Neural progenitor cell (in vitro differentiated cells): ENCODE data around the gene RELN. TPM values are rescaled to one million over a fixed set of nuclear protein-coding genes. Genes with fewer than 3 reads are reported as not detected.

Source experiments
- DNase-seq: peaks from one replicate; pipeline ENCODE4 v3.0.0-alpha.2; 2016; ENCODE audit warnings: low spot score
- H2AFZ ChIP-seq: fragments of 200-600 bp; sonication (generic); replicated peaks from 2 replicates; pipeline ENCODE4 v1.6.1; 2016; ENCODE audit warnings: antibody characterized with exemption
- H3F3A ChIP-seq: fragments of 200-600 bp; sonication (generic); 2 replicates; pipeline ENCODE4 v1.6.1; 2016; ENCODE audit warnings: antibody characterized with exemption, low read depth
- H3K27ac ChIP-seq: fragments of 200-600 bp; sonication (generic); 2 replicates; pipeline ENCODE4 v1.5.1; 2016; ENCODE audit warnings: mild to moderate bottlenecking
- H3K27me3 ChIP-seq: fragments of 200-600 bp; sonication (generic); 2 replicates; pipeline ENCODE4 v1.6.1; 2016; ENCODE audit warnings: mild to moderate bottlenecking, moderate library complexity
- H3K36me3 ChIP-seq: fragments of 200-600 bp; sonication (generic); 2 replicates; pipeline ENCODE4 v1.5.1; 2016
- H3K4me1 ChIP-seq: fragments of 200-600 bp; sonication (generic); 2 replicates; pipeline ENCODE4 v1.6.1; 2016; ENCODE audit warnings: mixed run types
- H3K4me2 ChIP-seq: fragments of 200-600 bp; sonication (generic); 2 replicates; pipeline ENCODE4 v1.6.1; 2016
- H3K4me3 ChIP-seq: fragments of 200-600 bp; sonication (generic); 2 replicates; pipeline ENCODE4 v1.5.1; 2016
- H3K79me2 ChIP-seq: fragments of 200-600 bp; sonication (generic); 2 replicates; pipeline ENCODE4 v1.6.1; 2016; ENCODE audit warnings: low read depth
- H3K9ac ChIP-seq: fragments of 200-600 bp; sonication (generic); 2 replicates; pipeline ENCODE4 v1.6.1; 2016
- H3K9me3 ChIP-seq: fragments of 200-600 bp; sonication (generic); 2 replicates; pipeline ENCODE4 v1.5.1; 2016; ENCODE audit warnings: low read depth
- H4K20me1 ChIP-seq: fragments of 200-600 bp; sonication (generic); 2 replicates; pipeline ENCODE4 v1.6.1; 2016; ENCODE audit warnings: low read depth
- H3K27ac Mint-ChIP-seq: 3 replicates; pipeline ENCODE4 v1.8.0; 2021; ENCODE audit warnings: mixed read lengths
- H3K27me3 Mint-ChIP-seq: 2 replicates; pipeline ENCODE4 v1.8.0; 2022; ENCODE audit warnings: low read depth, mild to moderate bottlenecking, inconsistent platforms, moderate library complexity, mixed read lengths; ENCODE audit not compliant: insufficient read depth
- H3K36me3 Mint-ChIP-seq: 3 replicates; pipeline ENCODE4 v1.8.0; 2021; ENCODE audit warnings: mixed read lengths
- H3K4me1 Mint-ChIP-seq: 3 replicates; pipeline ENCODE4 v1.8.0; 2021; ENCODE audit warnings: mixed read lengths
- H3K4me3 Mint-ChIP-seq: 3 replicates; pipeline ENCODE4 v1.8.0; 2021; ENCODE audit warnings: mild to moderate bottlenecking, moderate library complexity, mixed read lengths
- H3K9me3 Mint-ChIP-seq: 3 replicates; pipeline ENCODE4 v1.8.0; 2020; ENCODE audit warnings: mixed read lengths
- EZH2 ChIP-seq: fragments of 200-600 bp; sonication (generic); IDR thresholded peaks from 2 replicates; pipeline ENCODE4 v1.6.1; 2017; ENCODE audit warnings: antibody characterized with exemption, mild to moderate bottlenecking, moderate library complexity
- EZH2phosphoT487 ChIP-seq: fragments of 200-600 bp; sonication (generic); IDR thresholded peaks from 2 replicates; pipeline ENCODE4 v1.6.1; 2017; ENCODE audit warnings: antibody characterized with exemption
- total RNA-seq: library from RNA; depleted of rRNA; stranded (reverse); fragments of >200 nt; gene quantifications from 2 replicates; pipeline ENCODE4 v1.2.3, GENCODE V29; 2015; ENCODE audit warnings: low replicate concordance
- TF ChIP-seq, protein P1 (sequence below): fragments of 200-600 bp; sonication (generic); IDR thresholded peaks from 2 replicates; pipeline ENCODE4 v1.5.1; 2017; ENCODE audit warnings: antibody characterized with exemption, mild to moderate bottlenecking

Gene RELN
- total RNA-seq, 1 donor from 2014 or later = 0.02 TPM

- no peaks in the 10 kb centered on the region for H3K9me3 ChIP-seq
- no peak overlapping the region for H3K4me3 ChIP-seq
- no peaks in the 10 kb centered on the region for H3K36me3 Mint-ChIP-seq
- TF ChIP-seq, protein P1, sequence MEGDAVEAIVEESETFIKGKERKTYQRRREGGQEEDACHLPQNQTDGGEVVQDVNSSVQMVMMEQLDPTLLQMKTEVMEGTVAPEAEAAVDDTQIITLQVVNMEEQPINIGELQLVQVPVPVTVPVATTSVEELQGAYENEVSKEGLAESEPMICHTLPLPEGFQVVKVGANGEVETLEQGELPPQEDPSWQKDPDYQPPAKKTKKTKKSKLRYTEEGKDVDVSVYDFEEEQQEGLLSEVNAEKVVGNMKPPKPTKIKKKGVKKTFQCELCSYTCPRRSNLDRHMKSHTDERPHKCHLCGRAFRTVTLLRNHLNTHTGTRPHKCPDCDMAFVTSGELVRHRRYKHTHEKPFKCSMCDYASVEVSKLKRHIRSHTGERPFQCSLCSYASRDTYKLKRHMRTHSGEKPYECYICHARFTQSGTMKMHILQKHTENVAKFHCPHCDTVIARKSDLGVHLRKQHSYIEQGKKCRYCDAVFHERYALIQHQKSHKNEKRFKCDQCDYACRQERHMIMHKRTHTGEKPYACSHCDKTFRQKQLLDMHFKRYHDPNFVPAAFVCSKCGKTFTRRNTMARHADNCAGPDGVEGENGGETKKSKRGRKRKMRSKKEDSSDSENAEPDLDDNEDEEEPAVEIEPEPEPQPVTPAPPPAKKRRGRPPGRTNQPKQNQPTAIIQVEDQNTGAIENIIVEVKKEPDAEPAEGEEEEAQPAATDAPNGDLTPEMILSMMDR = no peak
- no peak for TF ChIP-seq EZH2phosphoT487
- TF ChIP-seq EZH2 = no peak
- no peaks in the 10 kb centered on the region for H3K27me3 Mint-ChIP-seq
- H3K4me2 ChIP-seq = no peak overlapping the region
- H4K20me1 ChIP-seq = no peaks in the 10 kb centered on the region
- H3K4me1 ChIP-seq = no peaks in the 10 kb centered on the region
- H3K9ac ChIP-seq = no peak overlapping the region
- no peaks in the 10 kb centered on the region for H3K4me1 Mint-ChIP-seq
- no peak for DNase-seq
- no peaks in the 10 kb centered on the region for H3K27me3 ChIP-seq
- H3F3A ChIP-seq = no peaks in the 10 kb centered on the region
- no peaks in the 10 kb centered on the region for H3K36me3 ChIP-seq
- no peaks in the 10 kb centered on the region for H3K9me3 Mint-ChIP-seq
- H3K27ac ChIP-seq = no peak overlapping the region
- H3K4me3 Mint-ChIP-seq = no peak overlapping the region
- no peak overlapping the region for H2AFZ ChIP-seq
- no peak overlapping the region for H3K27ac Mint-ChIP-seq
- H3K79me2 ChIP-seq = no peaks in the 10 kb centered on the region
These were observed 191.7 kb downstream of the RELN start for GRCh38 chr7:103797647-103798307.

DNA sequence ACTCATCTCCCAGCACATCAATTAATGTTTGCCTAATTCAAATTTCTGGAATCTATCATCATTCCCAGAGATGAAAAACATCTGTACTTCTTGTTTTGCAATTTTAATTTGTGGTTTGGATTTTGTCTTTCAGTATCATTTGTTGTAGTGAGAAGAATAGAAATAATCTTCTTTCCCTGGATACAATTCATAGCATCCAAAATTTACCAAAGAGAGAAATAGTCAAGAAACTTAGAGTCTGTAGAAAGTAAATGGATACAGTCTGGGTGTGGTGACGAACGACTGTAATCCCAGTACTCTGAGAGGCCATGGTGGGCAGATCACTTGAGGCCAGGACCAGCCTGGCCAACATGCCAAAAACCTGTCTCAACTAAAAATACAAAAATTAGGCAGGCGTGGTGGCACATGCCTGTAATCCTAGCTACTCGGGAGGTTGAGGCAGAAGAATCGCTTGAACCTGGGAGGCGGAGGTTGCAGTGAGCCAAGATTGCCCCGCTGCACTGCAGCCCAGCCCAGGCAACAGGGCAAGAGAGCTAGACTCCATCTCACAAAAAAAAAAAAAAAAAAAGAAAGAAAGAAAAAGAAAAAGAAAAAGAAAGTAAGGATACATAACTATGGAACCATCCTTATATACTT lies 193.0 kb downstream of the RELN start:
- no peaks in the 10 kb centered on the region for H3K36me3 ChIP-seq
- H3K9ac ChIP-seq = no peak overlapping the region
- no peaks in the 10 kb centered on the region for H3F3A ChIP-seq
- no peaks in the 10 kb centered on the region for H3K4me1 ChIP-seq
- TF ChIP-seq, protein P1 = no peak
- TF ChIP-seq EZH2 (no peak), EZH2phosphoT487 (no peak)
- H4K20me1 ChIP-seq = no peaks in the 10 kb centered on the region
- DNase-seq = no peak
- H3K27ac ChIP-seq = no peak overlapping the region
- Mint-ChIP-seq H3K4me3 (no peak overlapping the region), H3K27ac (no peak overlapping the region), H3K27me3 (no peaks in the 10 kb centered on the region), H3K4me1 (no peaks in the 10 kb centered on the region), H3K9me3 (no peaks in the 10 kb centered on the region), H3K36me3 (no peaks in the 10 kb centered on the region)
- H3K9me3 ChIP-seq = peaks cover 5% of the 10 kb centered on the region
- H3K4me2 ChIP-seq = no peak overlapping the region
- H3K4me3 ChIP-seq = no peak overlapping the region
- H3K27me3 ChIP-seq = no peaks in the 10 kb centered on the region
- H2AFZ ChIP-seq = no peak overlapping the region
- H3K79me2 ChIP-seq = no peaks in the 10 kb centered on the region

GRCh38 chr7:103795787-103796186 lies 193.7 kb downstream of the RELN start:
- Histone ChIP-seq H2AFZ (no peak overlapping the region), H3K4me3 (no peak overlapping the region), H3K27me3 (no peaks in the 10 kb centered on the region), H3K4me1 (no peaks in the 10 kb centered on the region), H3K4me2 (no peak overlapping the region), H3K27ac (no peak overlapping the region), H4K20me1 (no peaks in the 10 kb centered on the region), H3K79me2 (no peaks in the 10 kb centered on the region), H3F3A (no peaks in the 10 kb centered on the region), H3K9me3 (peaks cover 6% of the 10 kb centered on the region), H3K9ac (no peak overlapping the region), H3K36me3 (no peaks in the 10 kb centered on the region)
- no peak overlapping the region for H3K27ac Mint-ChIP-seq
- H3K4me3 Mint-ChIP-seq = no peak overlapping the region
- H3K36me3 Mint-ChIP-seq = no peaks in the 10 kb centered on the region
- TF ChIP-seq EZH2 = no peak
- no peaks in the 10 kb centered on the region for H3K27me3 Mint-ChIP-seq
- no peak for DNase-seq
- H3K9me3 Mint-ChIP-seq = no peaks in the 10 kb centered on the region
- no peaks in the 10 kb centered on the region for H3K4me1 Mint-ChIP-seq

DNA sequence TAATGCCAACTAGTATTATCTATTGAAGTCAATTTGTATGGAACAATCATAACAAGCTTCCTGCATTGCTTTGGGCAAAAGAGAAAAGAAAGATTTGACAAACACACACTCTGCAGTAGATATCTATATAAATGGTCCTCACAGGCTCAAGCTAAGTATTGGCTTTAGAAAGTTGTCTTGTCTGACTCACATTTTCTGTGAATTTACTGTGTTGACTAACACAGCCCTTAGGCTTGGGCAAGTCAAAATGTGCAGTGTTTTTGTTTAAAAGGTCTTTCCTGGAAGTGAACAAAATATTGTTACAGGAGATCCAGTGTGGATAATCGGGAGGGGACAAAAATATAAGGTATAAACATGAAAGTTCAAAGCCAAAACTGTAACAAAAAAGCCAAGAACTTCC lies 194.4 kb downstream of the RELN start:
- no peak for TF ChIP-seq EZH2phosphoT487
- TF ChIP-seq, protein P1 = no peak
- no peak for TF ChIP-seq EZH2
- Histone ChIP-seq H4K20me1 (no peaks in the 10 kb centered on the region), H3K27ac (no peak overlapping the region), H3K9me3 (peaks cover 6% of the 10 kb centered on the region), H3K4me2 (no peak overlapping the region), H2AFZ (no peak overlapping the region), H3K27me3 (no peaks in the 10 kb centered on the region), H3F3A (no peaks in the 10 kb centered on the region), H3K4me3 (no peak overlapping the region), H3K4me1 (no peaks in the 10 kb centered on the region), H3K79me2 (no peaks in the 10 kb centered on the region), H3K9ac (no peak overlapping the region), H3K36me3 (no peaks in the 10 kb centered on the region)
- H3K4me3 Mint-ChIP-seq = no peak overlapping the region
- no peaks in the 10 kb centered on the region for H3K36me3 Mint-ChIP-seq
- H3K27ac Mint-ChIP-seq = no peak overlapping the region
- H3K9me3 Mint-ChIP-seq = no peaks in the 10 kb centered on the region
- no peaks in the 10 kb centered on the region for H3K27me3 Mint-ChIP-seq
- H3K4me1 Mint-ChIP-seq = no peaks in the 10 kb centered on the region
- no peak for DNase-seq
